Hepatocyte (in vitro differentiated cells): ENCODE results near the gene ARL3. TPM values are rescaled to one million over a fixed set of nuclear protein-coding genes. Genes with fewer than 3 reads are reported as not detected.
A peak's percentile ranks its signal among the peaks of the same experiment; 100 is the strongest.

Source experiments
- DNase-seq: peaks from one replicate; pipeline ENCODE4 v3.0.0-alpha.2; 2016; ENCODE audit warnings: low spot score
- H2AFZ ChIP-seq: fragments of 200-600 bp; sonication (generic); 2 replicates; pipeline ENCODE4 v1.6.0; 2016; ENCODE audit warnings: antibody characterized with exemption, mild to moderate bottlenecking
- H3K27ac ChIP-seq: fragments of 200-600 bp; sonication (generic); 2 replicates; pipeline ENCODE4 v1.5.1; 2016; ENCODE audit warnings: mild to moderate bottlenecking
- H3K27me3 ChIP-seq: fragments of 200-600 bp; sonication (generic); 2 replicates; pipeline ENCODE4 v1.6.1; 2016
- H3K36me3 ChIP-seq: fragments of 200-600 bp; sonication (generic); replicated peaks from 2 replicates; pipeline ENCODE4 v1.5.1; 2016; ENCODE audit warnings: low read depth; ENCODE audit not compliant: insufficient read depth
- H3K4me1 ChIP-seq: fragments of 200-600 bp; sonication (generic); 2 replicates; pipeline ENCODE4 v1.5.1; 2016; ENCODE audit warnings: mild to moderate bottlenecking, moderate library complexity; ENCODE audit not compliant: insufficient read depth
- H3K4me2 ChIP-seq: fragments of 200-600 bp; sonication (generic); 2 replicates; pipeline ENCODE4 v1.6.0; 2016
- H3K4me3 ChIP-seq: fragments of 200-600 bp; sonication (generic); 2 replicates; pipeline ENCODE4 v1.5.1; 2016; ENCODE audit warnings: mild to moderate bottlenecking
- H3K79me2 ChIP-seq: fragments of 200-600 bp; sonication (generic); 2 replicates; pipeline ENCODE4 v1.6.0; 2017; ENCODE audit warnings: mild to moderate bottlenecking
- H3K9me2 ChIP-seq: fragments of 200-600 bp; sonication (generic); replicated peaks from 2 replicates; pipeline ENCODE4 v1.6.0; 2017; ENCODE audit warnings: mild to moderate bottlenecking; ENCODE audit not compliant: insufficient read depth
- H3K9me3 ChIP-seq: fragments of 200-600 bp; sonication (generic); 2 replicates; pipeline ENCODE4 v1.5.1; 2016; ENCODE audit warnings: low read depth, mild to moderate bottlenecking
- H4K20me1 ChIP-seq: fragments of 200-600 bp; sonication (generic); 2 replicates; pipeline ENCODE4 v1.6.0; 2016; ENCODE audit warnings: mild to moderate bottlenecking; ENCODE audit not compliant: insufficient read depth, poor library complexity, severe bottlenecking
- CTCF ChIP-seq: fragments of 200-600 bp; sonication (generic); IDR thresholded peaks from 2 replicates; pipeline ENCODE4 v1.5.1; 2016; ENCODE audit warnings: antibody characterized with exemption, mild to moderate bottlenecking; ENCODE audit not compliant: poor library complexity
- EZH2 ChIP-seq: fragments of 200-600 bp; sonication (generic); IDR thresholded peaks from 2 replicates; pipeline ENCODE4 v1.6.1; 2016; ENCODE audit warnings: antibody characterized with exemption, mild to moderate bottlenecking, borderline replicate concordance
- EZH2phosphoT487 ChIP-seq: fragments of 200-600 bp; sonication (generic); IDR thresholded peaks from one replicate; pipeline ENCODE4 v1.6.1; 2018; ENCODE audit warnings: antibody characterized with exemption, mild to moderate bottlenecking, low read depth, moderate library complexity; ENCODE audit not compliant: unreplicated experiment, severe bottlenecking
- WGBS: methylation state at CpG from one replicate; pipeline ENCODE4 v1.1.6; 2016; ENCODE audit warnings: low lambda C conversion rate; ENCODE audit errors: missing lambda C conversion rate; 5-methylcytosine and 5-hydroxymethylcytosine counted together
- polyA plus RNA-seq: library from polyadenylated mRNA; unstranded; fragments of >200 nt; fragmentation: Nextera tagmentation; extraction: Ambion mirVana; gene quantifications from 2 replicates; pipeline ENCODE4 v1.2.1, GENCODE V29; 2016
- total RNA-seq: library from RNA; depleted of rRNA; stranded (reverse); fragments of >200 nt; gene quantifications from 2 replicates; pipeline ENCODE4 v1.2.3, GENCODE V29; 2014

ARL3 gene
- total and polyA plus RNA-seq, 2 experiments from 2014 or later, result 6.4 to 16.5 TPM

DNA sequence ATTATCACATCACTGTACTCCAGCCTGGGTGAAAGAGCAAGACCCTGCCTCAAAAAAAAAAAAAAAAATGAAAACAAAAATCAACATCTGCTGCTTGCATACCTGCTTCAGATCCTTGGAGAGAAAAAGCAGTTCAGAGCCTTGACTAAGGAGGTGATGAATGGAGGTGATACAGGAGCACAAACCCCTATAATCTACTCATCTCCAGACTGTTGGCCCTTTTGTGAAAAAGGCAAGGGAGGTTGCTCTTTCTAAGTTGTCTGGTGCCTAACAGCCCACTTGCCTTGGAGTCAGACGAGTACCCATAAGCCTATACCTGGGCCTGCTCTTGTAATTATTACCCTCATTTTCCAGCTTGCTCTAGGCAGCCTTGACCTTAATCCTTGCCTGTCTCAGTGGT lies 1.7 kb upstream of the ARL3 start:
- Histone ChIP-seq H3K79me2 (peaks cover 59% of the 10 kb centered on the region), H3K4me1 (peaks cover 20% of the 10 kb centered on the region), H3K4me2 (peak overlapping the region; percentile 91)

GRCh38 chr10:102714621-102715455 lies 641 bp upstream of the ARL3 start, which contains the start of gene SFXN2:
Gene SFXN2 (plus strand): TSS chr10:102714636. CDS start chr10:102726637, 12,001 bp downstream.
- no peaks in the 10 kb centered on the region for H3K36me3 ChIP-seq
- H4K20me1 ChIP-seq, result no peaks in the 10 kb centered on the region
- H3K4me3 ChIP-seq, result peak within 1 kb of the TSS; percentile 85
- peak within 1 kb of the TSS; percentile 34 for H2AFZ ChIP-seq
- H3K27me3 ChIP-seq, result no peaks in the 10 kb centered on the region
- H3K27ac ChIP-seq, result peak within 1 kb of the TSS; percentile 95
- H3K9me2 ChIP-seq, result no peaks in the 10 kb centered on the region
- H3K4me2 ChIP-seq, result peak within 1 kb of the TSS; percentile 91
- TF ChIP-seq EZH2phosphoT487, result no peak
- TF ChIP-seq CTCF, result peak; percentile 2
- 5% methylated on average over 43 of the region's 46 CpGs for WGBS
- peak; percentile 55 for DNase-seq
- H3K79me2 ChIP-seq, result peaks cover 58% of the 10 kb centered on the region
- H3K9me3 ChIP-seq, result no peaks in the 10 kb centered on the region
- H3K4me1 ChIP-seq, result peaks cover 23% of the 10 kb centered on the region

More for the DNA sequence above, 1.7 kb upstream of the ARL3 start:
- no peaks in the 10 kb centered on the region for H3K9me3 ChIP-seq
- no peak overlapping the region for H2AFZ ChIP-seq
- no peak overlapping the region for H3K27ac ChIP-seq
- no peaks in the 10 kb centered on the region for H3K36me3 ChIP-seq
- H4K20me1 ChIP-seq, result no peaks in the 10 kb centered on the region
- DNase-seq, result no peak
- TF ChIP-seq EZH2phosphoT487, result no peak
- no peak for TF ChIP-seq CTCF
- TF ChIP-seq EZH2, result no peak
- no peaks in the 10 kb centered on the region for H3K27me3 ChIP-seq
- WGBS, result 59% methylated on average over 1 of the region's 1 CpG
- H3K4me3 ChIP-seq, result no peak overlapping the region
- no peaks in the 10 kb centered on the region for H3K9me2 ChIP-seq

- Histone ChIP-seq H3K27ac (peak overlapping the region; percentile 95), H4K20me1 (no peaks in the 10 kb centered on the region), H3K9me2 (no peaks in the 10 kb centered on the region), H3K4me2 (peak overlapping the region; percentile 77), H3K36me3 (no peaks in the 10 kb centered on the region), H3K79me2 (peaks cover 64% of the 10 kb centered on the region), H3K4me1 (peaks cover 21% of the 10 kb centered on the region), H3K27me3 (no peaks in the 10 kb centered on the region), H3K4me3 (peak overlapping the region; percentile 63), H2AFZ (peak overlapping the region; percentile 34), H3K9me3 (no peaks in the 10 kb centered on the region)
- under 1% methylated on average over 13 of the region's 13 CpGs for WGBS
- TF ChIP-seq EZH2 (no peak), CTCF (no peak), EZH2phosphoT487 (no peak)
- no peak for DNase-seq
Measured at GRCh38 chr10:102713539-102713813, 721 bp downstream of the ARL3 start.
